Heart left ventricle (tissue), 13 donors: Measurements from ENCODE around the gene FRMPD4.

Experiments
- POLR2A ChIP-seq, 2 donors: fragments of 450-650 bp; IDR thresholded peaks; one replicate each; pipeline ENCODE4 v1.6.1; 2017; ENCODE audit warnings: antibody characterized with exemption in 2 of 2, mild to moderate bottlenecking in 2 of 2, moderate library complexity in 2 of 2
- TF ChIP-seq, protein P1 (sequence below), 12 donors: fragments of 200-600 bp; sonication (generic) in 4 of 12; IDR thresholded peaks; one replicate each; pipeline versions ENCODE4 v1.5.0 to v1.8.0; 2018 to 2022; ENCODE audit warnings: antibody characterized with exemption in 12 of 12, mild to moderate bottlenecking in 5 of 12
- donor health status: ischemic (EF 13 %, LVEDD 7.1; RV severe dilation, severe dysfunction).
- donor health status: DM: no; HTN: yes; CAD: no.
- donor health status: DM: no; HTN: no; CAD: no.
- donor health status: ischemic (EF 25% LVEDD 6.9; RV normal size, moderate dysfunction).
- donor health status: ischemic (EF 25% LVEDD 5.7; RV mildly dilated, moderate dysfunction).
- donor health status: ischemic (EF 35%, LVEDD 5.7; RV mildly dilated, moderate dysfunction).
- donor health status: nonischemic (EF 11% LVEDD 7.7; RV severe dilation, severe dysfunction).
- donor health status: DM: yes; HTN: yes; CAD: no.
- donor health status: PGD.
- donor health status: ischemic (EF 29% LVEDD 5.4; RV normal size, mild dysfunction).
- donor health status: nonischemic (EF 23%, LVEDD 6.1; RV moderate dilation, normal function).

DNA sequence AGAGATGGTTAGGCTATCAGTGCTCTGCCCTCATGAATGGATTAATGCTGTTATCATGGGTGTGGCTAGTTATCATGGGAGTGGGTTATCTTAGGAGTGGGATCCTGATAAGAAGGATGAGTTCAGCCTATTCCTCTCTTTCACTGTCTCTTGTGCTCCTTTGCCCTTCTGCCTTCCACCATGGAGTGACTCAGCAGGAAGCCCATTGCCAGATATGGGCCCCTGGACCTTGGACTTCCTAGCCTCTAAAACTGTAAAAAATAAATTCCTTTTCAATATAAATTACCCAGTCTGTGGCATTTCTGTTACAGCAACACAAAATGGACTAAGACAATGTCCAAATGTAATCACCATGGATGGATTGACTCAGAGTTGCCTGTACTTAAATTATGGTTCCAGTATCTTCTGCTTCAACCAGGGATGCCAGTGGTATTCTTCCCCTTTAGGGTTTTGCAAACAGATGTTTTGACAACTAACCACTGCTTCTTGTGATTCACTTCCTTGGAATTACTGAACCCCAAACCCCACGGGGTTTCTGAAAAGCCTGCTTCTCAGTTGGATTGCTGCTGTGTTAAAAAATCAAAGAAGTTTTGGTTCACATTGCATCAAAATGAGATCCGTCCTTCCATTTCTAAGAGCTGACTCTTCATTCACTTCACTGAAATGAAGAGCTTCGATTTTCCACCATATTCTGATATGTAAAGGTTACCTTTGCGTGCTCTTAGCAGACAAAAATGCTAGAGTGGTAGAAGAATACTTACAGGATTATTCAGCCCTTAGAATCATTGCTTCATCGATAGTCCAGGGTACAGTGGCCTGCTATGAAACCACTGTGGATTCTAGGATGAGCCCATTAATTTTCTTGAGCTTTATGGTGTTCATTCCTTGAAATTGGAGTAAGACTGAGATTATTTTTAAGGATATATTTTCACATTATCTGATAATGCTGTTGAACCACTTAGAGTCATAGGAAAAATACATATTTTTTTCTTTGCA, 107.7 kb downstream of the FRMPD4 start:
- TF ChIP-seq, protein P1, sequence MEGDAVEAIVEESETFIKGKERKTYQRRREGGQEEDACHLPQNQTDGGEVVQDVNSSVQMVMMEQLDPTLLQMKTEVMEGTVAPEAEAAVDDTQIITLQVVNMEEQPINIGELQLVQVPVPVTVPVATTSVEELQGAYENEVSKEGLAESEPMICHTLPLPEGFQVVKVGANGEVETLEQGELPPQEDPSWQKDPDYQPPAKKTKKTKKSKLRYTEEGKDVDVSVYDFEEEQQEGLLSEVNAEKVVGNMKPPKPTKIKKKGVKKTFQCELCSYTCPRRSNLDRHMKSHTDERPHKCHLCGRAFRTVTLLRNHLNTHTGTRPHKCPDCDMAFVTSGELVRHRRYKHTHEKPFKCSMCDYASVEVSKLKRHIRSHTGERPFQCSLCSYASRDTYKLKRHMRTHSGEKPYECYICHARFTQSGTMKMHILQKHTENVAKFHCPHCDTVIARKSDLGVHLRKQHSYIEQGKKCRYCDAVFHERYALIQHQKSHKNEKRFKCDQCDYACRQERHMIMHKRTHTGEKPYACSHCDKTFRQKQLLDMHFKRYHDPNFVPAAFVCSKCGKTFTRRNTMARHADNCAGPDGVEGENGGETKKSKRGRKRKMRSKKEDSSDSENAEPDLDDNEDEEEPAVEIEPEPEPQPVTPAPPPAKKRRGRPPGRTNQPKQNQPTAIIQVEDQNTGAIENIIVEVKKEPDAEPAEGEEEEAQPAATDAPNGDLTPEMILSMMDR (IDR thresholded peaks at IDR 0.05) = no peak
- TF ChIP-seq POLR2A (IDR thresholded peaks at IDR 0.05) = no peak
